GM23338 (cell line): Measurements from ENCODE around the gene OR8J3. TPM values are rescaled to one million over a fixed set of nuclear protein-coding genes. Genes with fewer than 3 reads are reported as not detected.

ENCODE experiments used
- ATAC-seq: fragments of 200-7000 bp; cut with Tn5 transposase; 3 replicates; pipeline ENCODE4 v1.9.1; 2020
- DNase-seq: peaks from one replicate; pipeline ENCODE4 v3.0.0-alpha.2; 2015; ENCODE audit warnings: low spot score
- H2AFZ ChIP-seq: fragments of 200-600 bp; sonication (generic); 2 replicates; pipeline ENCODE4 v1.8.0; 2016; ENCODE audit warnings: antibody characterized with exemption, mild to moderate bottlenecking, moderate library complexity
- H3F3A ChIP-seq: fragments of 200-600 bp; sonication (generic); replicated peaks from 2 replicates; pipeline ENCODE4 v1.8.0; 2017; ENCODE audit warnings: antibody characterized with exemption, mixed run types, low read depth
- H3K27ac ChIP-seq: fragments of 200-600 bp; sonication (generic); 2 replicates; pipeline ENCODE4 v1.6.1; 2016; ENCODE audit warnings: low read depth
- H3K27me3 ChIP-seq: fragments of 200-600 bp; sonication (generic); 2 replicates; pipeline ENCODE4 v1.8.0; 2016; ENCODE audit warnings: mild to moderate bottlenecking, mixed run types, moderate library complexity; ENCODE audit not compliant: insufficient read depth
- H3K36me3 ChIP-seq: fragments of 200-600 bp; sonication (generic); 2 replicates; pipeline ENCODE4 v1.8.0; 2016; ENCODE audit warnings: mild to moderate bottlenecking; ENCODE audit not compliant: insufficient read depth
- H3K4me1 ChIP-seq: fragments of 200-600 bp; sonication (generic); 2 replicates; pipeline ENCODE4 v1.8.0; 2016; ENCODE audit warnings: mild to moderate bottlenecking, moderate library complexity; ENCODE audit not compliant: insufficient read depth
- H3K4me2 ChIP-seq: fragments of 200-600 bp; sonication (generic); 2 replicates; pipeline ENCODE4 v1.7.1; 2017; ENCODE audit warnings: mixed run types
- H3K4me3 ChIP-seq: fragments of 200-600 bp; sonication (generic); 2 replicates; pipeline ENCODE4 v1.6.1; 2016; ENCODE audit warnings: mixed run types
- H3K79me2 ChIP-seq: fragments of 200-600 bp; sonication (generic); replicated peaks from 2 replicates; pipeline ENCODE4 v1.8.0; 2017; ENCODE audit warnings: mild to moderate bottlenecking; ENCODE audit not compliant: insufficient read depth
- H3K9me2 ChIP-seq: fragments of 200-600 bp; sonication (generic); 2 replicates; pipeline ENCODE4 v1.8.0; 2017; ENCODE audit not compliant: insufficient read depth
- H4K20me1 ChIP-seq: fragments of 200-600 bp; sonication (generic); replicated peaks from 2 replicates; pipeline ENCODE4 v1.8.0; 2017; ENCODE audit warnings: mild to moderate bottlenecking; ENCODE audit not compliant: insufficient read depth
- H3K27ac Mint-ChIP-seq: 2 replicates; pipeline ENCODE4 v1.8.0; 2020; ENCODE audit warnings: inconsistent platforms, mild to moderate bottlenecking, moderate library complexity, mixed read lengths
- H3K27me3 Mint-ChIP-seq: 3 replicates; pipeline ENCODE4 v1.8.0; 2022; ENCODE audit warnings: low read depth, mild to moderate bottlenecking, moderate library complexity, mixed read lengths, inconsistent platforms; ENCODE audit not compliant: insufficient read depth, poor library complexity
- H3K36me3 Mint-ChIP-seq: 3 replicates; pipeline ENCODE4 v1.8.0; 2021; ENCODE audit warnings: low read depth, mild to moderate bottlenecking, inconsistent platforms, moderate library complexity, mixed read lengths
- H3K4me1 Mint-ChIP-seq: 3 replicates; pipeline ENCODE4 v1.8.0; 2020; ENCODE audit warnings: mild to moderate bottlenecking, inconsistent platforms, mixed read lengths
- H3K4me3 Mint-ChIP-seq: 3 replicates; pipeline ENCODE4 v1.8.0; 2021; ENCODE audit warnings: moderate library complexity, mild to moderate bottlenecking, inconsistent platforms, mixed read lengths
- H3K9me3 Mint-ChIP-seq: 3 replicates; pipeline ENCODE4 v1.8.0; 2020; ENCODE audit warnings: moderate library complexity, mild to moderate bottlenecking, inconsistent platforms, mixed read lengths
- CREB1 ChIP-seq: fragments of 250-450 bp; sonication (Bioruptor Pico); IDR thresholded peaks from 2 replicates; pipeline ENCODE4 v1.5.0; 2020; ENCODE audit warnings: low read depth, mild to moderate bottlenecking, moderate library complexity
- EZH2 ChIP-seq: fragments of 200-600 bp; sonication (generic); IDR thresholded peaks from one replicate; pipeline ENCODE4 v1.8.0; 2017; ENCODE audit warnings: antibody characterized with exemption, mild to moderate bottlenecking, low read depth; ENCODE audit not compliant: unreplicated experiment
- EZH2phosphoT487 ChIP-seq: fragments of 200-600 bp; sonication (generic); IDR thresholded peaks from one replicate; pipeline ENCODE4 v1.8.1; 2018; ENCODE audit warnings: antibody characterized with exemption; ENCODE audit not compliant: unreplicated experiment
- JUNB ChIP-seq: IDR thresholded peaks from one replicate; pipeline ENCODE4 v1.6.1; 2016; ENCODE audit warnings: antibody characterized with exemption; ENCODE audit not compliant: unreplicated experiment
- NANOG ChIP-seq: IDR thresholded peaks from 2 replicates; pipeline ENCODE4 v1.6.1; 2016; ENCODE audit warnings: antibody characterized with exemption, borderline replicate concordance
- POLR2AphosphoS5 ChIP-seq: IDR thresholded peaks from 2 replicates; pipeline ENCODE4 v1.6.1; 2016; ENCODE audit warnings: antibody characterized with exemption, low read depth
- STAT1 ChIP-seq: IDR thresholded peaks from one replicate; pipeline ENCODE4 v1.6.1; 2016; ENCODE audit warnings: antibody characterized with exemption; ENCODE audit not compliant: unreplicated experiment
- ZNF114 ChIP-seq: fragments of 250-450 bp; sonication (Bioruptor Pico); IDR thresholded peaks from 2 replicates; pipeline ENCODE4 v1.5.0; 2020; ENCODE audit warnings: mild to moderate bottlenecking, moderate library complexity
- ZNF331 ChIP-seq: fragments of 250-450 bp; sonication (Bioruptor Pico); IDR thresholded peaks from 2 replicates; pipeline ENCODE4 v1.5.0; 2020; ENCODE audit warnings: low read depth, mild to moderate bottlenecking, moderate library complexity
- ZNF462 ChIP-seq: fragments of 250-450 bp; sonication (Bioruptor Pico); IDR thresholded peaks from 2 replicates; pipeline ENCODE4 v1.5.0; 2020; ENCODE audit warnings: mild to moderate bottlenecking, moderate library complexity
- polyA plus RNA-seq: library from polyadenylated mRNA; unstranded; fragments of >200 nt; fragmentation: Nextera tagmentation; extraction: Ambion mirVana; gene quantifications from 2 replicates; pipeline ENCODE4 v1.2.1, GENCODE V29; 2016
- total RNA-seq: library from RNA; depleted of rRNA; stranded (reverse); fragments of >200 nt; shearing (Covaris generic); gene quantifications from 2 replicates; pipeline ENCODE4 v1.2.3, GENCODE V29; 2014
- TF ChIP-seq, protein P1 (sequence below): IDR thresholded peaks from 2 replicates; pipeline ENCODE4 v1.6.1; 2016; ENCODE audit warnings: antibody characterized with exemption
- TF ChIP-seq, protein P2 (sequence below), 2 experiments: fragments of 200-600 bp in 1 of 2; sonication (generic) in 1 of 2; conservative IDR thresholded peaks; 2 replicates each; pipeline versions ENCODE4 v1.5.1 to v1.6.1; 2016 to 2017; ENCODE audit warnings: antibody characterized with exemption in 2 of 2, low read depth in 2 of 2, mild to moderate bottlenecking in 2 of 2, moderate library complexity in 1 of 2
- TF ChIP-seq, protein P3 (sequence below): IDR thresholded peaks from one replicate; pipeline ENCODE4 v1.6.1; 2018; ENCODE audit warnings: antibody characterized with exemption; ENCODE audit not compliant: unreplicated experiment

Gene OR8J3
- total and polyA plus RNA-seq, 2 experiments from 2014 or later = not detected

- H3K9me3 Mint-ChIP-seq = no peaks in the 10 kb centered on the region; the same call in 2 of the 3 replicates
- Histone ChIP-seq H3K36me3 (no peaks in the 10 kb centered on the region), H3K27ac (no peak overlapping the region), H3K4me3 (no peak overlapping the region), H3K4me1 (no peaks in the 10 kb centered on the region), H3K27me3 (no peaks in the 10 kb centered on the region), H3K9me2 (0 out of 2 replicates have a peak, but pooled peaks cover 5% of the 10 kb centered on the region), H2AFZ (no peak overlapping the region), H3F3A (no peaks in the 10 kb centered on the region), H3K79me2 (no peaks in the 10 kb centered on the region), H4K20me1 (no peaks in the 10 kb centered on the region), H3K4me2 (no peak overlapping the region)
- no peak overlapping the region for H3K27ac Mint-ChIP-seq
- H3K4me3 Mint-ChIP-seq = no peak overlapping the region
- no peaks in the 10 kb centered on the region for H3K36me3 Mint-ChIP-seq
- ATAC-seq (no peak), DNase-seq (no peak)
- H3K27me3 Mint-ChIP-seq = no peaks in the 10 kb centered on the region
- H3K4me1 Mint-ChIP-seq = no peaks in the 10 kb centered on the region
- TF ChIP-seq CREB1 (CRISPR knock-in tag) = no peak
- TF ChIP-seq ZNF331 (CRISPR knock-in tag) = no peak
- TF ChIP-seq, protein P1, sequence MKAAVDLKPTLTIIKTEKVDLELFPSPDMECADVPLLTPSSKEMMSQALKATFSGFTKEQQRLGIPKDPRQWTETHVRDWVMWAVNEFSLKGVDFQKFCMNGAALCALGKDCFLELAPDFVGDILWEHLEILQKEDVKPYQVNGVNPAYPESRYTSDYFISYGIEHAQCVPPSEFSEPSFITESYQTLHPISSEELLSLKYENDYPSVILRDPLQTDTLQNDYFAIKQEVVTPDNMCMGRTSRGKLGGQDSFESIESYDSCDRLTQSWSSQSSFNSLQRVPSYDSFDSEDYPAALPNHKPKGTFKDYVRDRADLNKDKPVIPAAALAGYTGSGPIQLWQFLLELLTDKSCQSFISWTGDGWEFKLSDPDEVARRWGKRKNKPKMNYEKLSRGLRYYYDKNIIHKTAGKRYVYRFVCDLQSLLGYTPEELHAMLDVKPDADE = no peak
- TF ChIP-seq, protein P2, sequence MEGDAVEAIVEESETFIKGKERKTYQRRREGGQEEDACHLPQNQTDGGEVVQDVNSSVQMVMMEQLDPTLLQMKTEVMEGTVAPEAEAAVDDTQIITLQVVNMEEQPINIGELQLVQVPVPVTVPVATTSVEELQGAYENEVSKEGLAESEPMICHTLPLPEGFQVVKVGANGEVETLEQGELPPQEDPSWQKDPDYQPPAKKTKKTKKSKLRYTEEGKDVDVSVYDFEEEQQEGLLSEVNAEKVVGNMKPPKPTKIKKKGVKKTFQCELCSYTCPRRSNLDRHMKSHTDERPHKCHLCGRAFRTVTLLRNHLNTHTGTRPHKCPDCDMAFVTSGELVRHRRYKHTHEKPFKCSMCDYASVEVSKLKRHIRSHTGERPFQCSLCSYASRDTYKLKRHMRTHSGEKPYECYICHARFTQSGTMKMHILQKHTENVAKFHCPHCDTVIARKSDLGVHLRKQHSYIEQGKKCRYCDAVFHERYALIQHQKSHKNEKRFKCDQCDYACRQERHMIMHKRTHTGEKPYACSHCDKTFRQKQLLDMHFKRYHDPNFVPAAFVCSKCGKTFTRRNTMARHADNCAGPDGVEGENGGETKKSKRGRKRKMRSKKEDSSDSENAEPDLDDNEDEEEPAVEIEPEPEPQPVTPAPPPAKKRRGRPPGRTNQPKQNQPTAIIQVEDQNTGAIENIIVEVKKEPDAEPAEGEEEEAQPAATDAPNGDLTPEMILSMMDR (conservative IDR thresholded peaks at IDR 0.05; ENCODE audit: low read depth in 2 of 2) = no peak
- no peak for TF ChIP-seq ZNF462 (CRISPR knock-in tag)
- TF ChIP-seq EZH2 = no peak
- TF ChIP-seq ZNF114 (CRISPR knock-in tag) = no peak
- TF ChIP-seq EZH2phosphoT487 = no peak
- TF ChIP-seq POLR2AphosphoS5 = no peak
- TF ChIP-seq JUNB = no peak
- TF ChIP-seq STAT1 = no peak
- TF ChIP-seq, protein P3, sequence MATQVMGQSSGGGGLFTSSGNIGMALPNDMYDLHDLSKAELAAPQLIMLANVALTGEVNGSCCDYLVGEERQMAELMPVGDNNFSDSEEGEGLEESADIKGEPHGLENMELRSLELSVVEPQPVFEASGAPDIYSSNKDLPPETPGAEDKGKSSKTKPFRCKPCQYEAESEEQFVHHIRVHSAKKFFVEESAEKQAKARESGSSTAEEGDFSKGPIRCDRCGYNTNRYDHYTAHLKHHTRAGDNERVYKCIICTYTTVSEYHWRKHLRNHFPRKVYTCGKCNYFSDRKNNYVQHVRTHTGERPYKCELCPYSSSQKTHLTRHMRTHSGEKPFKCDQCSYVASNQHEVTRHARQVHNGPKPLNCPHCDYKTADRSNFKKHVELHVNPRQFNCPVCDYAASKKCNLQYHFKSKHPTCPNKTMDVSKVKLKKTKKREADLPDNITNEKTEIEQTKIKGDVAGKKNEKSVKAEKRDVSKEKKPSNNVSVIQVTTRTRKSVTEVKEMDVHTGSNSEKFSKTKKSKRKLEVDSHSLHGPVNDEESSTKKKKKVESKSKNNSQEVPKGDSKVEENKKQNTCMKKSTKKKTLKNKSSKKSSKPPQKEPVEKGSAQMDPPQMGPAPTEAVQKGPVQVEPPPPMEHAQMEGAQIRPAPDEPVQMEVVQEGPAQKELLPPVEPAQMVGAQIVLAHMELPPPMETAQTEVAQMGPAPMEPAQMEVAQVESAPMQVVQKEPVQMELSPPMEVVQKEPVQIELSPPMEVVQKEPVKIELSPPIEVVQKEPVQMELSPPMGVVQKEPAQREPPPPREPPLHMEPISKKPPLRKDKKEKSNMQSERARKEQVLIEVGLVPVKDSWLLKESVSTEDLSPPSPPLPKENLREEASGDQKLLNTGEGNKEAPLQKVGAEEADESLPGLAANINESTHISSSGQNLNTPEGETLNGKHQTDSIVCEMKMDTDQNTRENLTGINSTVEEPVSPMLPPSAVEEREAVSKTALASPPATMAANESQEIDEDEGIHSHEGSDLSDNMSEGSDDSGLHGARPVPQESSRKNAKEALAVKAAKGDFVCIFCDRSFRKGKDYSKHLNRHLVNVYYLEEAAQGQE = no peak
- TF ChIP-seq NANOG = no peak
Observed at GRCh38 chr11:56188602-56189001, 48.6 kb upstream of the OR8J3 start.
